ENCODE measurements around the gene KRT2. TPM values are rescaled to one million over a fixed set of nuclear protein-coding genes. Genes with fewer than 3 reads are reported as not detected.

The KRT2 gene
- total and polyA plus RNA-seq, 2 of the 8 experiments (the other 6 are each of a cell fraction or from before 2014, with no cell fraction given) = not detected

- TF ChIP-seq TEAD4 (IDR thresholded peaks at IDR 0.05; ENCODE audit: low read depth, low read length) = no peak
- no peak for TF ChIP-seq CHD7 (IDR thresholded peaks at IDR 0.05; ENCODE audit: insufficient replicate concordance, low read length)
- no peak for TF ChIP-seq ZNF274 (IDR thresholded peaks at IDR 0.05; ENCODE audit: borderline replicate concordance, extremely low read depth, low read length)
- no peak for TF ChIP-seq MAFK (IDR thresholded peaks at IDR 0.05; ENCODE audit: low read depth, low read length)
- TF ChIP-seq EZH2 (IDR thresholded peaks at IDR 0.05; ENCODE audit: low read depth, low read length, severe bottlenecking) = no peak
These were observed 38.5 kb downstream of the KRT2 start (continued) for GRCh38 chr12:52613384-52614030.
